GM12878 (cell line): ENCODE measurements around the gene PC. TPM values are rescaled to one million over a fixed set of nuclear protein-coding genes. Genes with fewer than 3 reads are reported as not detected.

Experiments used
- ATAC-seq: fragments of 200-7000 bp; cut with Tn5 transposase; 3 replicates; pipeline ENCODE4 v1.9.1; 2020; ENCODE audit warnings: mild to moderate bottlenecking, moderate library complexity
- BruUV-seq: library from RNA; stranded (reverse); fragments of 400-500 nt; replicated peaks from 2 replicates; lab custom pipeline; 2021; lab: Mats Ljungman, UMichigan
- CTCF ChIA-PET: fragments of 300-600 bp; sonication (Branson Sonifier 250); formaldehyde crosslinking; extraction: SDS; loops from one replicate; lab custom pipeline; 2021; ENCODE audit warnings: inconsistent platforms; lab: Yijun Ruan, JAX
- POLR2A ChIA-PET: fragments of 350-600 bp; formaldehyde crosslinking; extraction: SDS; loops from one replicate; lab custom pipeline; 2021; ENCODE audit warnings: inconsistent platforms; lab: Charles Lee
- RAD21 ChIA-PET: fragments of 300-600 bp; sonication (Branson Sonifier 250); formaldehyde crosslinking; loops from one replicate; lab custom pipeline; 2023; ENCODE audit warnings: antibody characterized with exemption; ENCODE audit not compliant: unreplicated experiment; lab: Charles Lee
- SMC1A ChIA-PET: fragments of 300-600 bp; sonication (Branson Sonifier 250); formaldehyde crosslinking; loops from one replicate; lab custom pipeline; 2023; ENCODE audit not compliant: unreplicated experiment, uncharacterized antibody; lab: Charles Lee
- DNase-seq: peaks from one replicate; pipeline ENCODE4 v3.0.0-alpha.2; 2011; ENCODE audit warnings: low read depth, low spot score
- FAIRE-seq: peaks from 3 replicates; lab custom pipeline; 2011; peaks lifted over from hg19 to GRCh38; lab: Jason Lieb, UNC
- H2AFZ ChIP-seq: 2 replicates; pipeline ENCODE4 v1.6.0; 2011; ENCODE audit warnings: low read depth, low read length, control low read depth; ENCODE audit not compliant: control insufficient read depth
- H3K27ac ChIP-seq: 2 replicates; pipeline ENCODE4 v1.5.1; 2011; ENCODE audit warnings: control low read depth; ENCODE audit not compliant: control insufficient read depth, insufficient read depth
- H3K27me3 ChIP-seq, 2 experiments: replicated peaks in 1 of 2; 2 replicates each; pipeline versions ENCODE4 v1.6.0 to v1.6.1; 2011; ENCODE audit warnings: low read length in 1 of 2; ENCODE audit not compliant: control insufficient read depth in 2 of 2, insufficient read depth in 2 of 2
- H3K36me3 ChIP-seq, 2 experiments: 2 replicates each; pipeline ENCODE4 v1.5.1; 2011; ENCODE audit warnings: low read length in 1 of 2; ENCODE audit not compliant: control insufficient read depth in 2 of 2, insufficient read depth in 2 of 2
- H3K4me1 ChIP-seq: 2 replicates; pipeline ENCODE4 v1.6.1; 2011; ENCODE audit warnings: mild to moderate bottlenecking, low read length, moderate library complexity, mixed read lengths; ENCODE audit not compliant: control insufficient read depth, insufficient read depth
- H3K4me2 ChIP-seq: 2 replicates; pipeline ENCODE4 v1.6.0; 2011; ENCODE audit warnings: control low read depth; ENCODE audit not compliant: control insufficient read depth, insufficient read depth
- H3K4me3 ChIP-seq: fragments of 200-600 bp; sonication (generic); 2 replicates; pipeline ENCODE4 v1.5.1; 2016
- H3K79me2 ChIP-seq: 2 replicates; pipeline ENCODE4 v1.6.0; 2011; ENCODE audit warnings: low read length; ENCODE audit not compliant: control insufficient read depth, insufficient read depth
- H3K9ac ChIP-seq: 2 replicates; pipeline ENCODE4 v1.8.0; 2011; ENCODE audit warnings: low read length, control low read depth, mixed read lengths; ENCODE audit not compliant: control insufficient read depth, insufficient read depth
- H3K9me3 ChIP-seq: replicated peaks from 3 replicates; pipeline ENCODE4 v1.5.1; 2011; ENCODE audit warnings: mild to moderate bottlenecking, low read length; ENCODE audit not compliant: control insufficient read depth, insufficient read depth
- H4K20me1 ChIP-seq: 2 replicates; pipeline ENCODE4 v1.6.0; 2011; ENCODE audit not compliant: control insufficient read depth, insufficient read depth
- EED ChIP-seq: sonication (generic); IDR thresholded peaks from 2 replicates; pipeline ENCODE4 v1.6.1; 2016; ENCODE audit warnings: antibody characterized with exemption, low read depth
- IKZF2 ChIP-seq, 2 experiments: fragments of 450-650 bp; IDR thresholded peaks; 2 replicates each; pipeline ENCODE4 v1.6.1; 2017; ENCODE audit warnings: mild to moderate bottlenecking in 2 of 2, moderate library complexity in 2 of 2
- IRF4 ChIP-seq: IDR thresholded peaks from 2 replicates; pipeline ENCODE4 v1.6.1; 2011; ENCODE audit warnings: low read depth, low read length
- KAT2A ChIP-seq: conservative IDR thresholded peaks from 2 replicates; pipeline ENCODE4 v1.6.1; 2011; ENCODE audit warnings: low read depth, low read length; ENCODE audit not compliant: control insufficient read depth
- NR2C1 ChIP-seq: fragments of 450-650 bp; IDR thresholded peaks from 2 replicates; pipeline ENCODE4 v1.6.1; 2017; ENCODE audit warnings: antibody characterized with exemption, mild to moderate bottlenecking, moderate library complexity
- PAX5 ChIP-seq: IDR thresholded peaks from 2 replicates; pipeline ENCODE4 v1.6.1; 2011; ENCODE audit warnings: low read depth, low read length, borderline replicate concordance
- PML ChIP-seq: IDR thresholded peaks from 2 replicates; pipeline ENCODE4 v1.6.1; 2012; ENCODE audit warnings: low read length, inconsistent platforms
- POLR2AphosphoS2 ChIP-seq: IDR thresholded peaks from 2 replicates; pipeline ENCODE4 v1.6.1; 2011; ENCODE audit warnings: low read depth, mild to moderate bottlenecking, low read length, improper control_type of control experiment, moderate library complexity
- SIX5 ChIP-seq: IDR thresholded peaks from 2 replicates; pipeline ENCODE4 v1.6.1; 2011; ENCODE audit warnings: mild to moderate bottlenecking, low read depth, low read length, moderate library complexity; ENCODE audit not compliant: severe bottlenecking
- SMC3 ChIP-seq: IDR thresholded peaks from 2 replicates; pipeline ENCODE4 v1.6.1; 2011; ENCODE audit warnings: low read length, improper control_type of control experiment, borderline replicate concordance
- SREBF2 ChIP-seq: IDR thresholded peaks from 2 replicates; pipeline ENCODE4 v1.6.1; 2012; ENCODE audit warnings: mild to moderate bottlenecking, low read length
- YY1 ChIP-seq: IDR thresholded peaks from 2 replicates; pipeline ENCODE4 v1.6.1; 2011; ENCODE audit warnings: low read depth, mild to moderate bottlenecking, low read length
- ZNF274 ChIP-seq: IDR thresholded peaks from one replicate; pipeline ENCODE4 v1.8.0; 2011; ENCODE audit not compliant: insufficient read length, insufficient read depth
- WGBS: methylation state at CpG from one replicate; pipeline ENCODE4 v1.1.6; 2016; ENCODE audit warnings: low lambda C conversion rate; ENCODE audit not compliant: insufficient replicate concordance, insufficient coverage; ENCODE audit errors: missing lambda C conversion rate; 5-methylcytosine and 5-hydroxymethylcytosine counted together
- in situ Hi-C: fragments of 300-500 bp; cut with MboI; formaldehyde crosslinking; loops from 9 replicates; pipeline ENCODE4 v1.14.3; 2018; ENCODE audit warnings: mixed read lengths
- intact Hi-C: fragments of 100-400 bp; cut with micrococcal nuclease; formaldehyde crosslinking; loops from one replicate; pipeline ENCODE4 v1.14.2; 2022; ENCODE audit not compliant: unreplicated experiment
- polyA plus RNA-seq, 11 experiments: library from polyadenylated mRNA; depleted of rRNA in 4 of 11; unstranded in 6 of 11; stranded (reverse) in 5 of 11; fragments of >200 nt; fragmentation: Nextera tagmentation in 4 of 11; fragmentation: Illumina TruSeq in 1 of 11; extraction: Ambion mirVana in 4 of 11; extraction: Trizol in 1 of 11; gene quantifications; 1 replicate in 1 of 11; 2 replicates in 10 of 11; pipeline versions ENCODE4 v1.2.1 to v1.2.3, GENCODE V29; 2011 to 2016; ENCODE audit warnings: inconsistent platforms in 2 of 11, missing spikeins in 2 of 11, low read depth in 1 of 11
- total RNA-seq, 4 experiments: library from RNA; depleted of rRNA in 3 of 4; stranded (reverse); fragments of >200 nt in 3 of 4; fragmentation: Illumina TruSeq in 1 of 4; extraction: Trizol in 1 of 4; gene quantifications; 2 replicates each; pipeline versions ENCODE4 v1.2.1 to v1.2.3, GENCODE V29; 2013 to 2021
- TF ChIP-seq, protein P1 (sequence below): IDR thresholded peaks from 2 replicates; pipeline ENCODE4 v1.6.1; 2011; ENCODE audit warnings: low read depth, low read length, improper control_type of control experiment, borderline replicate concordance
- TF ChIP-seq, protein P2 (sequence below): fragments of 450-650 bp; IDR thresholded peaks from 2 replicates; pipeline ENCODE4 v1.6.1; 2017; ENCODE audit warnings: borderline replicate concordance

PC gene
- total and polyA plus RNA-seq, 10 of the 15 experiments (the other 5 are each of a cell fraction or from before 2014, with no cell fraction given), result 0.22 to 10.3 (median 4.5) TPM

DNA sequence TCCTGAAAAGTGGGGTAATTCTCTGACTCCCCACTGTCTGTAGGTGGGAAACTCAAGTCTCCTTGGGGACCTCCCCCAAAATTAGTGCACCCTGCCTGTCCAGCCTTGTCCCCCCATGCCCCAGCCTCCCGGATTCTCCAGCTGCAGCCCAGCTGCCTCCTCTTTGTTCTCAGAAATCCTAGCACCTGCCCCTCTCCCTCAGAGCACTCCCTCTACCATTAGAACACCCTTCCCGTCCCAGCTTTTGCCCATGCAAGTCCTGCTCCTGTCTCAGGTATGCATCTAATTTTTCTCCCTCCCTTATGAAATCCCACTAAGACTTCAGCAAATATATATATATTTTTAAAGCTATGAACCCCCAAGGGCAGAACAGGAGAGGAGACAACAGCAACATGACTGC lies 64.0 kb downstream of the PC start:
- ChIA-PET RAD21 (interaction anchor here (1.5 kb wide), 1 partner anchor 11 kb away, joined by 3 read pairs; no protein-coding TSS in a partner anchor), CTCF (no interaction called here), SMC1A (interaction anchor here (1.5 kb wide), 1 partner anchor 199 kb away, joined by 3 read pairs; no protein-coding TSS in a partner anchor), POLR2A (interaction anchor here (0.7 kb wide), 1 partner anchor 452 kb away, joined by 4 read pairs; no protein-coding TSS in a partner anchor)
- H3K9ac ChIP-seq, result no peak overlapping the region
- H3K4me3 ChIP-seq, result no peak overlapping the region
- H3K9me3 ChIP-seq, result no peaks in the 10 kb centered on the region; the same call in 1 of the 3 replicates
- TF ChIP-seq KAT2A (no peak), YY1 (no peak), EED (no peak), IKZF2 (IDR thresholded peaks at IDR 0.05) (no peak), IRF4 (no peak), POLR2AphosphoS2 (no peak), PAX5 (no peak), ZNF274 (no peak), SREBF2 (no peak), SMC3 (no peak), NR2C1 (no peak), PML (no peak), SIX5 (no peak)
- TF ChIP-seq, protein P1, sequence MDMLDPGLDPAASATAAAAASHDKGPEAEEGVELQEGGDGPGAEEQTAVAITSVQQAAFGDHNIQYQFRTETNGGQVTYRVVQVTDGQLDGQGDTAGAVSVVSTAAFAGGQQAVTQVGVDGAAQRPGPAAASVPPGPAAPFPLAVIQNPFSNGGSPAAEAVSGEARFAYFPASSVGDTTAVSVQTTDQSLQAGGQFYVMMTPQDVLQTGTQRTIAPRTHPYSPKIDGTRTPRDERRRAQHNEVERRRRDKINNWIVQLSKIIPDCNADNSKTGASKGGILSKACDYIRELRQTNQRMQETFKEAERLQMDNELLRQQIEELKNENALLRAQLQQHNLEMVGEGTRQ, result no peak
- TF ChIP-seq, protein P2, sequence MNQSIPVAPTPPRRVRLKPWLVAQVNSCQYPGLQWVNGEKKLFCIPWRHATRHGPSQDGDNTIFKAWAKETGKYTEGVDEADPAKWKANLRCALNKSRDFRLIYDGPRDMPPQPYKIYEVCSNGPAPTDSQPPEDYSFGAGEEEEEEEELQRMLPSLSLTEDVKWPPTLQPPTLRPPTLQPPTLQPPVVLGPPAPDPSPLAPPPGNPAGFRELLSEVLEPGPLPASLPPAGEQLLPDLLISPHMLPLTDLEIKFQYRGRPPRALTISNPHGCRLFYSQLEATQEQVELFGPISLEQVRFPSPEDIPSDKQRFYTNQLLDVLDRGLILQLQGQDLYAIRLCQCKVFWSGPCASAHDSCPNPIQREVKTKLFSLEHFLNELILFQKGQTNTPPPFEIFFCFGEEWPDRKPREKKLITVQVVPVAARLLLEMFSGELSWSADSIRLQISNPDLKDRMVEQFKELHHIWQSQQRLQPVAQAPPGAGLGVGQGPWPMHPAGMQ, result no peak
- no peaks in the 10 kb centered on the region for H4K20me1 ChIP-seq
- peaks cover 15% of the 10 kb centered on the region for H3K4me1 ChIP-seq
- no TSS peak for BruUV-seq
- DNase-seq (no peak), ATAC-seq (no peak), FAIRE-seq (no peak)
- H3K36me3 ChIP-seq, result no peaks in the 10 kb centered on the region
- H3K27me3 ChIP-seq, result peaks cover 0 to 2% of the 10 kb centered on the region in 2 experiments; a peak in 2 of 4 replicates
- 95% methylated on average over 2 of the region's 2 CpGs for WGBS
- no peak overlapping the region for H3K27ac ChIP-seq
- in situ Hi-C loops, result no loop called here
- no peaks in the 10 kb centered on the region for H3K79me2 ChIP-seq
- intact Hi-C loops, result no loop called here
- H2AFZ ChIP-seq, result no peak overlapping the region
- H3K4me2 ChIP-seq, result no peak overlapping the region
